HG02571 (cell line): ENCODE data around the gene HPCAL4.

Source experiments
- ATAC-seq: cut with Tn5 transposase; IDR thresholded peaks from one replicate; pipeline ENCODE4 v1.9.1; 2021; ENCODE audit warnings: mild to moderate bottlenecking, moderate library complexity; ENCODE audit not compliant: unreplicated experiment

HPCAL4 gene

GRCh38 chr1:39704757-39705156, 13.5 kb upstream of the HPCAL4 start:
- no peak for ATAC-seq

GRCh38 chr1:39701049-39701439, 9.8 kb upstream of the HPCAL4 start:
- ATAC-seq, result no peak

- ATAC-seq, result no peak
Measured at GRCh38 chr1:39700348-39700747, 9.1 kb upstream of the HPCAL4 start.

GRCh38 chr1:39699419-39699818, 8.2 kb upstream of the HPCAL4 start:
- no peak for ATAC-seq

- ATAC-seq, result no peak
Measured at GRCh38 chr1:39698568-39698967, 7.3 kb upstream of the HPCAL4 start.

- ATAC-seq, result no peak
Measured at GRCh38 chr1:39696448-39696847, 5.2 kb upstream of the HPCAL4 start.

GRCh38 chr1:39695016-39695415, 3.8 kb upstream of the HPCAL4 start:
- ATAC-seq, result no peak

- no peak for ATAC-seq
Measured at GRCh38 chr1:39694026-39694425, 2.8 kb upstream of the HPCAL4 start.

- no peak for ATAC-seq
Measured at GRCh38 chr1:39692152-39693074, 1.2 kb upstream of the HPCAL4 start.

GRCh38 chr1:39690794-39691382, 345 bp downstream of the HPCAL4 start:
- ATAC-seq, result no peak

GRCh38 chr1:39690225-39690624, 1.0 kb downstream of the HPCAL4 start:
- no peak for ATAC-seq

GRCh38 chr1:39689635-39690034, 1.6 kb downstream of the HPCAL4 start:
- ATAC-seq, result no peak

- ATAC-seq, result no peak
Measured at GRCh38 chr1:39689214-39689613, 2.0 kb downstream of the HPCAL4 start.

- ATAC-seq, result no peak
Measured at GRCh38 chr1:39688706-39689105, 2.5 kb downstream of the HPCAL4 start.

- ATAC-seq, result no peak
Measured at GRCh38 chr1:39687243-39687642, 4.0 kb downstream of the HPCAL4 start.

GRCh38 chr1:39685071-39685470, 6.2 kb downstream of the HPCAL4 start:
- ATAC-seq, result no peak

- no peak for ATAC-seq
Measured at GRCh38 chr1:39684313-39684664, 6.9 kb downstream of the HPCAL4 start.

- no peak for ATAC-seq
Measured at GRCh38 chr1:39683591-39684312, 7.5 kb downstream of the HPCAL4 start.

GRCh38 chr1:39681999-39682398, 9.2 kb downstream of the HPCAL4 start:
- ATAC-seq, result no peak

- ATAC-seq, result no peak
Measured at GRCh38 chr1:39681294-39681693, 9.9 kb downstream of the HPCAL4 start.

- no peak for ATAC-seq
Measured at GRCh38 chr1:39680751-39681150, 10.5 kb downstream of the HPCAL4 start.

- ATAC-seq, result no peak
Measured at GRCh38 chr1:39679821-39680220, 11.4 kb downstream of the HPCAL4 start.
